Measurements from ENCODE around the gene EXTL1. TPM values are rescaled to one million over a fixed set of nuclear protein-coding genes. Genes with fewer than 3 reads are reported as not detected.

EXTL1 gene
- total and polyA plus RNA-seq, 3 donors from 2014 or later, result 1.3 to 2.8 (median 1.3) TPM

DNA sequence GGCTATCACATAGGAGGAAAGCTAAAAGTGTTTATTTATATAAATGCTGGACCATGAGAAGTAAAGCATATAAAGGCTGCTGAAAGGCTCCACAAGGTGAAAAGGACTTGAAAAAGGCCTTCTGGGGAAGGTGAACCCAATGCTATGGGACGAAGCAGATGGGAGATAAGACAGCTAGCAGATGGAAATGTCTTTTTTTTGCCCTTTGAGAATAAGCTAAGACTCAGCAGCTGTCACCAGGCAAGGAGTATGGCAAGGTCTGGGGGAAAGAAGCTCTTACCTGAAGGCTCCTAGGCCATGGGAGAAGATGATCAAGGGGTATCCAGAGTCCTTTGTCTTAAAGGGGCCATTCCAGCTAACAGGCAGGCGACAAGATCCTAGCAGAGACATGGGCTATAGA is 33.6 kb upstream of the EXTL1 start:
- H3K36me3 ChIP-seq (ENCODE audit: low read depth, missing control alignments), result no peaks in the 10 kb centered on the region
- H3K27ac ChIP-seq, result no peak overlapping the region
- no peak overlapping the region for H3K4me3 ChIP-seq
- H3K27me3 ChIP-seq, result no peaks in the 10 kb centered on the region
- intact Hi-C loops (cut with DNase I; ENCODE audit: low total_unique reads), result no loop called here
- no peaks in the 10 kb centered on the region for H3K9me3 ChIP-seq
- WGBS, 2 donors, result 91 to 92% methylated on average over 2 of the region's 2 CpGs
- TF ChIP-seq POLR2A (IDR thresholded peaks at IDR 0.05) (no peak), CTCF (IDR thresholded peaks at IDR 0.05) (no peak)
- no peaks in the 10 kb centered on the region for H3K4me1 ChIP-seq
- DNase-seq, result no peak

GRCh38 chr1:25989440-25990234 is 31.9 kb upstream of the EXTL1 start:
- H3K27me3 ChIP-seq, result no peaks in the 10 kb centered on the region
- no peak for DNase-seq
- H3K27ac ChIP-seq, result no peak overlapping the region
- H3K4me3 ChIP-seq, result no peak overlapping the region
- intact Hi-C loops (cut with DNase I; ENCODE audit: low total_unique reads), result no loop called here
- no peaks in the 10 kb centered on the region for H3K4me1 ChIP-seq
- no peaks in the 10 kb centered on the region for H3K36me3 ChIP-seq (ENCODE audit: low read depth, missing control alignments)
- TF ChIP-seq CTCF (IDR thresholded peaks at IDR 0.05), result no peak
- TF ChIP-seq POLR2A (IDR thresholded peaks at IDR 0.05), result no peak
- 78 to 87% methylated on average over 11 of the region's 11 CpGs for WGBS, 2 donors
- H3K9me3 ChIP-seq, result no peaks in the 10 kb centered on the region

GRCh38 chr1:25990251-25990650 is 31.3 kb upstream of the EXTL1 start:
- no peak overlapping the region for H3K27ac ChIP-seq
- no peaks in the 10 kb centered on the region for H3K4me1 ChIP-seq
- DNase-seq, result no peak
- no peaks in the 10 kb centered on the region for H3K9me3 ChIP-seq
- H3K4me3 ChIP-seq, result no peak overlapping the region
- TF ChIP-seq POLR2A (IDR thresholded peaks at IDR 0.05), result no peak
- no peak for TF ChIP-seq CTCF (IDR thresholded peaks at IDR 0.05)
- 71 to 79% methylated on average over 6 of the region's 6 CpGs for WGBS, 2 donors
- H3K36me3 ChIP-seq (ENCODE audit: low read depth, missing control alignments), result no peaks in the 10 kb centered on the region
- no peaks in the 10 kb centered on the region for H3K27me3 ChIP-seq
- intact Hi-C loops (cut with DNase I; ENCODE audit: low total_unique reads), result no loop called here

GRCh38 chr1:25990702-25991395 is 30.7 kb upstream of the EXTL1 start:
- Histone ChIP-seq H3K36me3 (ENCODE audit: low read depth, missing control alignments) (no peaks in the 10 kb centered on the region), H3K9me3 (no peaks in the 10 kb centered on the region), H3K27me3 (no peaks in the 10 kb centered on the region), H3K4me1 (no peaks in the 10 kb centered on the region), H3K4me3 (no peak overlapping the region), H3K27ac (no peak overlapping the region)
- WGBS, 2 donors, result 67 to 77% methylated on average over 15 of the region's 15 CpGs
- no peak for TF ChIP-seq POLR2A (IDR thresholded peaks at IDR 0.05)
- TF ChIP-seq CTCF (IDR thresholded peaks at IDR 0.05), result no peak
- intact Hi-C loops (cut with DNase I; ENCODE audit: low total_unique reads), result no loop called here
- no peak for DNase-seq
